H9 (cell line): ENCODE measurements around the gene SYNE3. TPM values are rescaled to one million over a fixed set of nuclear protein-coding genes. Genes with fewer than 3 reads are reported as not detected.

Experiments
- DNase-seq: peaks from one replicate; pipeline ENCODE4 v3.0.0-alpha.2; 2017
- H2AFZ ChIP-seq: one replicate; pipeline ENCODE4 v1.6.1; 2013; ENCODE audit warnings: mild to moderate bottlenecking, low read length, control low read depth, moderate library complexity
- H2AK5ac ChIP-seq: 2 replicates; pipeline ENCODE4 v1.6.1; 2013; ENCODE audit warnings: low read length, control low read depth, mixed read lengths; ENCODE audit not compliant: insufficient read length
- H2BK120ac ChIP-seq: one replicate; pipeline ENCODE4 v1.6.1; 2013; ENCODE audit warnings: low read depth, mild to moderate bottlenecking, low read length, control low read depth, inconsistent platforms; ENCODE audit not compliant: poor library complexity, severe bottlenecking
- H2BK12ac ChIP-seq: 2 replicates; pipeline ENCODE4 v1.6.1; 2013; ENCODE audit warnings: low read length, control low read depth, mixed read lengths, low read depth; ENCODE audit not compliant: insufficient read length
- H2BK15ac ChIP-seq: 2 replicates; pipeline ENCODE4 v1.6.1; 2013; ENCODE audit warnings: low read depth, low read length, control low read depth
- H2BK20ac ChIP-seq: one replicate; pipeline ENCODE4 v1.6.1; 2013; ENCODE audit warnings: low read depth, mild to moderate bottlenecking, low read length, control low read depth, inconsistent platforms; ENCODE audit not compliant: poor library complexity, severe bottlenecking
- H2BK5ac ChIP-seq: 2 replicates; pipeline ENCODE4 v1.6.1; 2013; ENCODE audit warnings: low read length, control low read depth, mixed read lengths; ENCODE audit not compliant: insufficient read length
- H3K14ac ChIP-seq: 2 replicates; pipeline ENCODE4 v1.6.1; 2013; ENCODE audit warnings: low read length, control low read depth; ENCODE audit not compliant: insufficient read depth
- H3K18ac ChIP-seq: 2 replicates; pipeline ENCODE4 v1.6.1; 2013; ENCODE audit warnings: low read depth, mild to moderate bottlenecking, mixed read lengths, low read length, control low read depth; ENCODE audit not compliant: insufficient read length
- H3K23ac ChIP-seq: 2 replicates; pipeline ENCODE4 v1.6.1; 2013; ENCODE audit warnings: low read length, control low read depth, mixed read lengths, low read depth; ENCODE audit not compliant: insufficient read length
- H3K23me2 ChIP-seq: 2 replicates; pipeline ENCODE4 v1.6.1; 2013; ENCODE audit warnings: low read depth, mild to moderate bottlenecking, mixed read lengths, low read length, control low read depth; ENCODE audit not compliant: insufficient read length, poor library complexity, severe bottlenecking
- H3K27ac ChIP-seq: 2 replicates; pipeline ENCODE4 v1.5.1; 2013; ENCODE audit warnings: low read length, control low read depth, mixed read lengths, low read depth; ENCODE audit not compliant: insufficient read length
- H3K27me3 ChIP-seq: 2 replicates; pipeline ENCODE4 v1.6.1; 2013; ENCODE audit warnings: low read length, control low read depth, inconsistent platforms; ENCODE audit not compliant: insufficient read depth
- H3K4ac ChIP-seq: 2 replicates; pipeline ENCODE4 v1.6.1; 2013; ENCODE audit warnings: low read depth, mild to moderate bottlenecking, control low read depth, inconsistent platforms, low read length, moderate library complexity
- H3K4me1 ChIP-seq: 2 replicates; pipeline ENCODE4 v1.6.1; 2013; ENCODE audit warnings: low read length, control low read depth, inconsistent platforms; ENCODE audit not compliant: insufficient read depth
- H3K4me2 ChIP-seq: 2 replicates; pipeline ENCODE4 v1.6.1; 2013; ENCODE audit warnings: low read length, control low read depth, mixed read lengths; ENCODE audit not compliant: insufficient read length, insufficient read depth
- H3K56ac ChIP-seq: 2 replicates; pipeline ENCODE4 v1.6.1; 2013; ENCODE audit warnings: low read depth, mild to moderate bottlenecking, mixed read lengths, low read length, control low read depth; ENCODE audit not compliant: insufficient read length
- H3K79me1 ChIP-seq: 2 replicates; pipeline ENCODE4 v1.6.1; 2013; ENCODE audit warnings: low read depth, mild to moderate bottlenecking, moderate library complexity, low read length, control low read depth, inconsistent platforms; ENCODE audit not compliant: insufficient read depth, poor library complexity, severe bottlenecking
- H3K79me2 ChIP-seq: 2 replicates; pipeline ENCODE4 v1.6.1; 2013; ENCODE audit warnings: low read length, control low read depth, inconsistent platforms; ENCODE audit not compliant: insufficient read depth
- H3K9ac ChIP-seq: 2 replicates; pipeline ENCODE4 v1.6.1; 2013; ENCODE audit warnings: low read length, control low read depth, mixed read lengths; ENCODE audit not compliant: insufficient read length; ENCODE audit errors: extremely low read depth
- H3K9me3 ChIP-seq: one replicate; pipeline ENCODE4 v1.6.1; 2013; ENCODE audit warnings: low read depth, low read length, inconsistent platforms; ENCODE audit not compliant: control insufficient read depth
- H3T11ph ChIP-seq: one replicate; pipeline ENCODE4 v1.6.1; 2013; ENCODE audit warnings: mild to moderate bottlenecking, low read length, control low read depth, inconsistent platforms
- H4K20me1 ChIP-seq: one replicate; pipeline ENCODE4 v1.6.1; 2013; ENCODE audit not compliant: control insufficient read depth, insufficient read length, insufficient read depth
- H4K5ac ChIP-seq: 2 replicates; pipeline ENCODE4 v1.6.1; 2013; ENCODE audit warnings: low read depth, mild to moderate bottlenecking, mixed read lengths, low read length, control low read depth; ENCODE audit not compliant: insufficient read length
- H4K8ac ChIP-seq: replicated peaks from 2 replicates; pipeline ENCODE4 v1.6.1; 2013; ENCODE audit warnings: low read length, control low read depth, mixed read lengths, low read depth; ENCODE audit not compliant: insufficient read length
- H4K91ac ChIP-seq: 2 replicates; pipeline ENCODE4 v1.6.1; 2013; ENCODE audit warnings: low read depth, mild to moderate bottlenecking, moderate library complexity, mixed read lengths, low read length, control low read depth; ENCODE audit not compliant: insufficient read length
- H3K27ac Mint-ChIP-seq, 3 experiments: 2 replicates in 2 of 3; 3 replicates in 1 of 3; pipeline ENCODE4 v1.8.0; 2020 to 2021; ENCODE audit warnings: mixed read lengths in 3 of 3, mild to moderate bottlenecking in 1 of 3, moderate library complexity in 1 of 3
- H3K27me3 Mint-ChIP-seq: 2 replicates; pipeline ENCODE4 v1.8.0; 2021; ENCODE audit warnings: low read depth, mild to moderate bottlenecking, moderate library complexity, mixed read lengths
- H3K36me3 Mint-ChIP-seq, 3 experiments: 2 replicates in 2 of 3; 3 replicates in 1 of 3; pipeline ENCODE4 v1.8.0; 2020 to 2021; ENCODE audit warnings: low read depth in 3 of 3, mixed read lengths in 3 of 3; ENCODE audit not compliant: insufficient read depth in 1 of 3
- H3K4me1 Mint-ChIP-seq, 2 experiments: 2 replicates each; pipeline ENCODE4 v1.8.0; 2020; ENCODE audit warnings: mixed read lengths in 2 of 2
- H3K4me3 Mint-ChIP-seq, 2 experiments: 2 replicates in 1 of 2; 3 replicates in 1 of 2; pipeline ENCODE4 v1.8.0; 2020 to 2021; ENCODE audit warnings: mild to moderate bottlenecking in 2 of 2, mixed read lengths in 2 of 2, moderate library complexity in 1 of 2
- H3K9me3 Mint-ChIP-seq, 2 experiments: 2 replicates in 1 of 2; 3 replicates in 1 of 2; pipeline ENCODE4 v1.8.0; 2020; ENCODE audit warnings: mild to moderate bottlenecking in 2 of 2, mixed read lengths in 2 of 2, moderate library complexity in 1 of 2
- CTCF ChIP-seq: fragments of 200-600 bp; sonication (generic); conservative IDR thresholded peaks from 3 replicates; pipeline ENCODE4 v1.8.0; 2021; ENCODE audit warnings: antibody characterized with exemption, mild to moderate bottlenecking
- WGBS: extraction: QIAGEN DNeasy Blood & Tissue Kit; methylation state at CpG from one replicate; pipeline ENCODE4 v1.1.7; 2013; ENCODE audit warnings: missing lambda C conversion rate, low lambda C conversion rate, mixed read lengths; ENCODE audit not compliant: insufficient read length; ENCODE audit errors: extremely low coverage; 5-methylcytosine and 5-hydroxymethylcytosine counted together
- total RNA-seq: library from RNA; stranded (reverse); gene quantifications from 2 replicates; pipeline ENCODE4 v1.2.1, GENCODE V29; 2021

Gene SYNE3
- total RNA-seq, 1 experiment from 2014 or later: 0.11 TPM

- Histone ChIP-seq H3K27me3 (no peaks in the 10 kb centered on the region), H2BK12ac (no peak overlapping the region), H3K79me1 (no peaks in the 10 kb centered on the region), H3K9ac (no peak overlapping the region), H2AK5ac (no peak overlapping the region), H3K18ac (no peak overlapping the region), H4K91ac (no peak overlapping the region), H3K14ac (no peak overlapping the region), H3K56ac (no peak overlapping the region), H2BK15ac (no peak overlapping the region), H3K23me2 (no peaks in the 10 kb centered on the region), H3K4me2 (no peak overlapping the region), H3K27ac (no peak overlapping the region), H3K4ac (no peak overlapping the region), H2AFZ (no peak overlapping the region), H3K79me2 (no peaks in the 10 kb centered on the region), H3K4me1 (no peaks in the 10 kb centered on the region), H4K20me1 (no peaks in the 10 kb centered on the region), H2BK20ac (no peak overlapping the region), H2BK5ac (no peak overlapping the region), H4K5ac (no peak overlapping the region), H3T11ph (no peak overlapping the region), H3K23ac (no peak overlapping the region), H3K9me3 (no peaks in the 10 kb centered on the region), H4K8ac (no peak overlapping the region), H2BK120ac (no peak overlapping the region)
- H3K4me3 Mint-ChIP-seq: no peak overlapping the region
- no peak overlapping the region for H3K27ac Mint-ChIP-seq
- no peak for DNase-seq
- peaks cover 0 to 3% of the 10 kb centered on the region in 2 experiments; a peak in 1 of 5 replicates for H3K9me3 Mint-ChIP-seq
- H3K27me3 Mint-ChIP-seq: no peaks in the 10 kb centered on the region
- H3K4me1 Mint-ChIP-seq: peaks cover 3 to 4% of the 10 kb centered on the region in 2 experiments
- TF ChIP-seq CTCF: no peak
- WGBS: no CpG with 5 or more reads among the region's 10 CpGs
- no peaks in the 10 kb centered on the region for H3K36me3 Mint-ChIP-seq
Observed at GRCh38 chr14:95490727-95491451, 25.6 kb downstream of the SYNE3 start.
